Trophoblast cell (in vitro differentiated cells and primary cell): Measurements from ENCODE around the gene FBXO44.

Experiments used
- DNase-seq, 2 donors: peaks; one replicate each; pipeline ENCODE4 v3.0.0-alpha.2; 2016
- H2AFZ ChIP-seq: 2 replicates; pipeline ENCODE4 v1.6.1; 2013; ENCODE audit warnings: low read length, moderate library complexity, mild to moderate bottlenecking; ENCODE audit not compliant: insufficient read depth, poor library complexity
- H2AK5ac ChIP-seq: 2 replicates; pipeline ENCODE4 v1.6.1; 2013; ENCODE audit warnings: mild to moderate bottlenecking, low read length
- H2BK120ac ChIP-seq: 2 replicates; pipeline ENCODE4 v1.6.1; 2013; ENCODE audit warnings: low read length, mild to moderate bottlenecking, moderate library complexity; ENCODE audit not compliant: insufficient read depth, poor library complexity
- H2BK12ac ChIP-seq: 2 replicates; pipeline ENCODE4 v1.6.1; 2013; ENCODE audit warnings: mild to moderate bottlenecking, low read length, moderate library complexity
- H2BK5ac ChIP-seq: 2 replicates; pipeline ENCODE4 v1.6.1; 2013; ENCODE audit warnings: low read length, low read depth, moderate library complexity, mild to moderate bottlenecking; ENCODE audit not compliant: poor library complexity
- H3K14ac ChIP-seq: 2 replicates; pipeline ENCODE4 v1.6.1; 2013; ENCODE audit warnings: mild to moderate bottlenecking, low read length
- H3K18ac ChIP-seq: 2 replicates; pipeline ENCODE4 v1.6.1; 2013; ENCODE audit warnings: mild to moderate bottlenecking, low read length
- H3K23ac ChIP-seq: 2 replicates; pipeline ENCODE4 v1.6.1; 2013; ENCODE audit warnings: low read length
- H3K27ac ChIP-seq: 2 replicates; pipeline ENCODE4 v1.5.1; 2013; ENCODE audit warnings: low read depth, mild to moderate bottlenecking, inconsistent platforms, low read length, moderate library complexity
- H3K27me3 ChIP-seq: 2 replicates; pipeline ENCODE4 v1.6.1; 2013; ENCODE audit warnings: inconsistent platforms, mild to moderate bottlenecking, low read length, moderate library complexity; ENCODE audit not compliant: insufficient read depth
- H3K36me3 ChIP-seq, 2 experiments: 1 replicate in 1 of 2; 2 replicates in 1 of 2; pipeline ENCODE4 v1.6.1; 2013; ENCODE audit warnings: low read length in 2 of 2, mild to moderate bottlenecking in 2 of 2, moderate library complexity in 1 of 2; ENCODE audit not compliant: insufficient read depth in 2 of 2, control insufficient read depth in 1 of 2
- H3K4ac ChIP-seq: 2 replicates; pipeline ENCODE4 v1.6.1; 2013; ENCODE audit warnings: low read depth, mild to moderate bottlenecking, low read length, moderate library complexity
- H3K4me1 ChIP-seq, 2 experiments: 1 replicate in 1 of 2; 2 replicates in 1 of 2; pipeline ENCODE4 v1.6.1; 2013; ENCODE audit warnings: low read length in 2 of 2, mild to moderate bottlenecking in 2 of 2, moderate library complexity in 1 of 2; ENCODE audit not compliant: insufficient read depth in 2 of 2, control insufficient read depth in 1 of 2
- H3K4me2 ChIP-seq: 2 replicates; pipeline ENCODE4 v1.6.1; 2013; ENCODE audit warnings: inconsistent platforms, mild to moderate bottlenecking, low read length, moderate library complexity
- H3K4me3 ChIP-seq: 2 replicates; pipeline ENCODE4 v1.5.1; 2013; ENCODE audit warnings: mild to moderate bottlenecking, low read depth, low read length, inconsistent platforms
- H3K79me1 ChIP-seq: one replicate; pipeline ENCODE4 v1.6.1; 2013; ENCODE audit warnings: low read length
- H3K79me2 ChIP-seq: 2 replicates; pipeline ENCODE4 v1.6.1; 2013; ENCODE audit warnings: low read length, mild to moderate bottlenecking; ENCODE audit not compliant: control insufficient read depth, insufficient read depth, poor library complexity
- H3K9ac ChIP-seq: 2 replicates; pipeline ENCODE4 v1.6.1; 2013; ENCODE audit warnings: mild to moderate bottlenecking, low read length
- H3K9me3 ChIP-seq: 2 replicates; pipeline ENCODE4 v1.6.1; 2013; ENCODE audit warnings: low read depth, mild to moderate bottlenecking, control low read depth, inconsistent platforms, low read length; ENCODE audit not compliant: insufficient read depth
- H4K12ac ChIP-seq: 2 replicates; pipeline ENCODE4 v1.6.1; 2013; ENCODE audit warnings: low read depth, mild to moderate bottlenecking, low read length, moderate library complexity
- H4K8ac ChIP-seq: 2 replicates; pipeline ENCODE4 v1.6.1; 2013; ENCODE audit warnings: low read depth, mild to moderate bottlenecking, low read length, moderate library complexity
- H4K91ac ChIP-seq: one replicate; pipeline ENCODE4 v1.6.1; 2013; ENCODE audit warnings: low read depth, mild to moderate bottlenecking, low read length, moderate library complexity
- WGBS: extraction: QIAGEN DNeasy Blood & Tissue Kit; methylation state at CpG from one replicate; pipeline ENCODE4 v1.1.7; 2013; ENCODE audit warnings: missing lambda C conversion rate; ENCODE audit not compliant: insufficient read length, insufficient coverage; ENCODE audit errors: extremely low coverage; 5-methylcytosine and 5-hydroxymethylcytosine counted together

The FBXO44 gene

GRCh38 chr1:11649237-11649623, 5.4 kb upstream of the FBXO44 start:
- H3K4me3 ChIP-seq: no peak overlapping the region
- H3K4ac ChIP-seq: no peak overlapping the region
- peaks cover 8% of the 10 kb centered on the region for H3K79me1 ChIP-seq
- H3K27ac ChIP-seq: no peak overlapping the region
- H3K36me3 ChIP-seq: no peaks in the 10 kb centered on the region
- H4K12ac ChIP-seq: no peak overlapping the region
- no peak overlapping the region for H2BK12ac ChIP-seq
- H3K79me2 ChIP-seq: no peaks in the 10 kb centered on the region
- no peak overlapping the region for H4K91ac ChIP-seq
- DNase-seq: no peak
- H3K27me3 ChIP-seq: no peaks in the 10 kb centered on the region
- H3K4me2 ChIP-seq: no peak overlapping the region
- no peak overlapping the region for H3K9ac ChIP-seq
- peaks cover 6 to 13% of the 10 kb centered on the region in 2 experiments for H3K4me1 ChIP-seq
- H2AK5ac ChIP-seq: no peak overlapping the region
- no peak overlapping the region for H3K14ac ChIP-seq
- peaks cover 2% of the 10 kb centered on the region for H3K9me3 ChIP-seq
- WGBS: no CpG with 5 or more reads among the region's 9 CpGs
- H3K23ac ChIP-seq: no peak overlapping the region
- no peak overlapping the region for H2BK5ac ChIP-seq
- no peak overlapping the region for H4K8ac ChIP-seq
- H2AFZ ChIP-seq: no peak overlapping the region
- no peak overlapping the region for H2BK120ac ChIP-seq
- no peak overlapping the region for H3K18ac ChIP-seq

DNA sequence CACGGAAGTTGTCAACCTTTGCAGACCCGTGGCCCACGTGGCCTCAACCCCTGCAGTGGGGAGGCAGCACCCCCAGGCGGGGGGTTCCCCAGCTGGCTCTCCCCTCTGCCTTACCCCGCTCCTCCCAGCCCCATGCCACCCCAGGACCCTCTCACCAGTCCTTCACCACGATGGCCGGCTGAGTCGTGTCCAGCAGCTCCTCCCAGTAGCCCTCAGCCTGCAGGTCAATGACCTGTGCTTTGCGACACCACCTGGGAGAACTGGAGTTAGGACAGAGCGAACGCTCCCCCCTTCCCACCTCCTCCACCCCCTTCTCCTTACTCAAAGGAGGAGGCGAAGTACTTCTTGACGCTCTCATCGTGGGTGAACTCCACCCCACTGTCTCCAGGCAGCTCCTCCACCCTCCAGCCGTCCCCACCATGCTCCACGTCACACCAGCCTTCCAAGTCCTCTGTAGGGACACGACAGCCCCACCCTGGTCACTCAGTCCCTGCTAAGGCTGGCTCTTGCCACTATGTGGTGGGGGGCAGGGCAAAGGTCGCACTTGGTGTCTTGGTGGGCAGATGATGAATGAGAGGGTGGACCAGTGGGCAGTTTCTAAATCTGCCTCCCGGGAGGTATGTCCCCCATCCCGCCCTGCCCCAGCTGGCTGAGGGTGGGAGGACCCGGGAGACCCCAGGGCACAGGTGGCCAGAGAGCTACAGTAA, 4.9 kb upstream of the FBXO44 start:
- no peak overlapping the region for H4K8ac ChIP-seq
- no peak overlapping the region for H3K9ac ChIP-seq
- no peak overlapping the region for H3K18ac ChIP-seq
- H2BK5ac ChIP-seq: no peak overlapping the region
- H3K79me2 ChIP-seq: no peaks in the 10 kb centered on the region
- no peak overlapping the region for H3K23ac ChIP-seq
- peak overlapping the region; percentile 14 for H3K4me3 ChIP-seq
- H2BK120ac ChIP-seq: no peak overlapping the region
- H2BK12ac ChIP-seq: no peak overlapping the region
- no peak overlapping the region for H2AFZ ChIP-seq
- peaks cover 10% of the 10 kb centered on the region for H3K79me1 ChIP-seq
- H3K27ac ChIP-seq: no peak overlapping the region
- H4K12ac ChIP-seq: no peak overlapping the region
- peaks cover 6 to 13% of the 10 kb centered on the region in 2 experiments for H3K4me1 ChIP-seq
- no peak overlapping the region for H2AK5ac ChIP-seq
- WGBS: no CpG with 5 or more reads among the region's 21 CpGs
- H3K27me3 ChIP-seq: no peaks in the 10 kb centered on the region
- no peak overlapping the region for H3K14ac ChIP-seq
- peaks cover 2% of the 10 kb centered on the region for H3K9me3 ChIP-seq
- no peaks in the 10 kb centered on the region for H3K36me3 ChIP-seq
- H3K4ac ChIP-seq: no peak overlapping the region
- H4K91ac ChIP-seq: no peak overlapping the region
- no peak for DNase-seq
- H3K4me2 ChIP-seq: no peak overlapping the region

GRCh38 chr1:11650331-11650991, 4.2 kb upstream of the FBXO44 start:
- H3K4ac ChIP-seq: no peak overlapping the region
- H2BK12ac ChIP-seq: no peak overlapping the region
- no peak overlapping the region for H3K4me3 ChIP-seq
- H3K4me2 ChIP-seq: peak overlapping the region; percentile 40
- H3K27me3 ChIP-seq: no peaks in the 10 kb centered on the region
- peaks cover 6 to 16% of the 10 kb centered on the region in 2 experiments for H3K4me1 ChIP-seq
- H3K23ac ChIP-seq: no peak overlapping the region
- H3K14ac ChIP-seq: no peak overlapping the region
- no peak overlapping the region for H2AK5ac ChIP-seq
- WGBS: no CpG with 5 or more reads among the region's 47 CpGs
- peak overlapping the region; percentile 35 for H3K9ac ChIP-seq
- no peaks in the 10 kb centered on the region for H3K36me3 ChIP-seq
- H4K8ac ChIP-seq: no peak overlapping the region
- peaks cover 2% of the 10 kb centered on the region for H3K79me2 ChIP-seq
- peaks cover 12% of the 10 kb centered on the region for H3K79me1 ChIP-seq
- H3K9me3 ChIP-seq: peaks cover 2% of the 10 kb centered on the region
- DNase-seq: peak; percentile 83
- H4K91ac ChIP-seq: no peak overlapping the region
- no peak overlapping the region for H2BK5ac ChIP-seq
- H4K12ac ChIP-seq: no peak overlapping the region
- no peak overlapping the region for H3K27ac ChIP-seq
- no peak overlapping the region for H3K18ac ChIP-seq
- H2BK120ac ChIP-seq: no peak overlapping the region
- H2AFZ ChIP-seq: no peak overlapping the region

- no peak overlapping the region for H3K4ac ChIP-seq
- peaks cover 0 to 2% of the 10 kb centered on the region in 2 experiments for H3K36me3 ChIP-seq
- H3K14ac ChIP-seq: no peak overlapping the region
- H2AFZ ChIP-seq: no peak overlapping the region
- no peak overlapping the region for H4K91ac ChIP-seq
- H3K27ac ChIP-seq: no peak overlapping the region
- H2BK5ac ChIP-seq: no peak overlapping the region
- H3K27me3 ChIP-seq: no peaks in the 10 kb centered on the region
- peaks cover 2% of the 10 kb centered on the region for H3K79me2 ChIP-seq
- WGBS: no CpG with 5 or more reads among the region's 4 CpGs
- no peak overlapping the region for H2BK120ac ChIP-seq
- no peak overlapping the region for H4K8ac ChIP-seq
- no peak overlapping the region for H3K4me2 ChIP-seq
- H2AK5ac ChIP-seq: no peak overlapping the region
- peaks cover 2% of the 10 kb centered on the region for H3K9me3 ChIP-seq
- H3K4me1 ChIP-seq: peaks cover 6 to 16% of the 10 kb centered on the region in 2 experiments
- no peak overlapping the region for H4K12ac ChIP-seq
- H2BK12ac ChIP-seq: no peak overlapping the region
- H3K18ac ChIP-seq: no peak overlapping the region
- H3K79me1 ChIP-seq: peaks cover 12% of the 10 kb centered on the region
- H3K4me3 ChIP-seq: no peak overlapping the region
- no peak for DNase-seq
- no peak overlapping the region for H3K23ac ChIP-seq
- no peak overlapping the region for H3K9ac ChIP-seq
Observed at GRCh38 chr1:11651017-11651416, 3.7 kb upstream of the FBXO44 start.
